GM20431 (cell line): Measurements from ENCODE around the gene GGT1.
"Not testable (repeated sequence)": the region's sequence is repeated elsewhere in the genome, so short reads cannot be mapped to it uniquely, and the experiment has no call there.

Experiments used
- in situ Hi-C: fragments of 300-500 bp; cut with MseI, MboI; formaldehyde crosslinking; loops from one replicate; pipeline ENCODE4 v1.15.0; 2020; ENCODE audit warnings: low sequenced_read_pairs; ENCODE audit not compliant: unreplicated experiment

GGT1 gene

GRCh38 chr22:24602847-24603769, at the start of gene GGT1:
Gene GGT1 (plus strand): TSS chr22:24603193. CDS start chr22:24611082, 7,889 bp downstream.
- in situ Hi-C loops: not testable (repeated sequence)

GRCh38 chr22:24553597-24554312, 49.2 kb upstream of the GGT1 start:
- in situ Hi-C loops: no loop called here

GRCh38 chr22:24554313-24555164, 48.5 kb upstream of the GGT1 start, which contains the start of gene GUCD1:
Gene GUCD1 (minus strand): TSS chr22:24555138. CDS start chr22:24554991, 147 bp downstream.
- in situ Hi-C loops: no loop called here

GRCh38 chr22:24555165-24556039, 47.6 kb upstream of the GGT1 start, which contains the start of gene SNRPD3:
Gene SNRPD3 (plus strand): TSS chr22:24555999. CDS start chr22:24557675, 1,676 bp downstream.
- in situ Hi-C loops: no loop called here

- in situ Hi-C loops: no loop called here
Observed at GRCh38 chr22:24559471-24559870, 43.5 kb upstream of the GGT1 start.

GRCh38 chr22:24563246-24563645, 39.7 kb upstream of the GGT1 start:
- in situ Hi-C loops: no loop called here

- in situ Hi-C loops: no loop called here
Observed at GRCh38 chr22:24564376-24565058, 38.5 kb upstream of the GGT1 start.

- in situ Hi-C loops: no loop called here
Observed at GRCh38 chr22:24565077-24565476, 37.9 kb upstream of the GGT1 start.

GRCh38 chr22:24566899-24567511, 36.0 kb upstream of the GGT1 start:
- in situ Hi-C loops: no loop called here

- in situ Hi-C loops: no loop called here
Observed at GRCh38 chr22:24567668-24568067, 35.3 kb upstream of the GGT1 start.

- in situ Hi-C loops: no loop called here
Observed at GRCh38 chr22:24571266-24571665, 31.7 kb upstream of the GGT1 start.

GRCh38 chr22:24576778-24577177, 26.2 kb upstream of the GGT1 start:
- in situ Hi-C loops: no loop called here

- in situ Hi-C loops: no loop called here
Observed at GRCh38 chr22:24578355-24579257, 24.4 kb upstream of the GGT1 start.

GRCh38 chr22:24579258-24579601, 23.8 kb upstream of the GGT1 start:
- in situ Hi-C loops: no loop called here

- in situ Hi-C loops: no loop called here
Observed at GRCh38 chr22:24580276-24580675, 22.7 kb upstream of the GGT1 start.

- in situ Hi-C loops: no loop called here
Observed at GRCh38 chr22:24582056-24582814, 20.8 kb upstream of the GGT1 start.
